Glutamatergic neuron (in vitro differentiated cells): Measurements from ENCODE around the gene MAGIX. TPM values are rescaled to one million over a fixed set of nuclear protein-coding genes. Genes with fewer than 3 reads are reported as not detected.
A peak's percentile ranks its signal among the peaks of the same experiment; 100 is the strongest.
"Not testable (repeated sequence)": the region's sequence is repeated elsewhere in the genome, so short reads cannot be mapped to it uniquely, and the experiment has no call there.

ENCODE experiments used
- DNase-seq: peaks from one replicate; pipeline ENCODE4 v3.0.0; 2022
- H3K27ac Mint-ChIP-seq: one replicate; pipeline ENCODE4 v1.8.0; 2020; ENCODE audit warnings: mild to moderate bottlenecking, mixed read lengths, inconsistent platforms; ENCODE audit not compliant: unreplicated experiment
- H3K27me3 Mint-ChIP-seq: one replicate; pipeline ENCODE4 v1.8.0; 2020; ENCODE audit warnings: mild to moderate bottlenecking, moderate library complexity, mixed read lengths, inconsistent platforms; ENCODE audit not compliant: unreplicated experiment
- H3K36me3 Mint-ChIP-seq: one replicate; pipeline ENCODE4 v1.8.0; 2020; ENCODE audit warnings: mild to moderate bottlenecking, mixed read lengths, inconsistent platforms; ENCODE audit not compliant: unreplicated experiment
- H3K4me1 Mint-ChIP-seq: one replicate; pipeline ENCODE4 v1.8.0; 2020; ENCODE audit warnings: mild to moderate bottlenecking, low read depth, mixed read lengths, inconsistent platforms; ENCODE audit not compliant: unreplicated experiment
- H3K4me3 Mint-ChIP-seq: one replicate; pipeline ENCODE4 v1.8.0; 2020; ENCODE audit warnings: mild to moderate bottlenecking, mixed read lengths, inconsistent platforms; ENCODE audit not compliant: unreplicated experiment
- H3K9me3 Mint-ChIP-seq: one replicate; pipeline ENCODE4 v1.8.0; 2020; ENCODE audit warnings: mild to moderate bottlenecking, moderate library complexity, mixed read lengths, inconsistent platforms; ENCODE audit not compliant: unreplicated experiment
- CTCF ChIP-seq: fragments of 200-600 bp; sonication (generic); IDR thresholded peaks from one replicate; pipeline ENCODE4 v1.5.0; 2021; ENCODE audit not compliant: partially characterized antibody, unreplicated experiment
- total RNA-seq: library from RNA; stranded (reverse); fragmentation: NEBNext Ultra II Directional; extraction: Animal tissue kit (Norgen Biotek cat#: 25700); gene quantifications from one replicate; pipeline ENCODE4 v1.2.1, GENCODE V29; 2021; ENCODE audit not compliant: unreplicated experiment

Gene MAGIX
- total RNA-seq, 1 donor from 2014 or later, result 2.7 TPM

- no peak for TF ChIP-seq CTCF
- H3K27ac Mint-ChIP-seq, result peak overlapping the region; percentile 52
- peak overlapping the region; percentile 77 for H3K4me3 Mint-ChIP-seq
- H3K27me3 Mint-ChIP-seq, result peaks cover 6% of the 10 kb centered on the region
- H3K4me1 Mint-ChIP-seq, result peaks cover 5% of the 10 kb centered on the region
- DNase-seq, result no peak
- peaks cover 2% of the 10 kb centered on the region for H3K9me3 Mint-ChIP-seq
- no peaks in the 10 kb centered on the region for H3K36me3 Mint-ChIP-seq
Measured at GRCh38 chrX:49166914-49167739, 4.6 kb downstream of the MAGIX start.

- no peak for DNase-seq
- H3K27me3 Mint-ChIP-seq, result peaks cover 6% of the 10 kb centered on the region
- peaks cover 2% of the 10 kb centered on the region for H3K9me3 Mint-ChIP-seq
- peaks cover 5% of the 10 kb centered on the region for H3K4me1 Mint-ChIP-seq
- H3K36me3 Mint-ChIP-seq, result no peaks in the 10 kb centered on the region
- H3K4me3 Mint-ChIP-seq, result no peak overlapping the region
- H3K27ac Mint-ChIP-seq, result no peak overlapping the region
- no peak for TF ChIP-seq CTCF
Measured at GRCh38 chrX:49167740-49168108, 5.2 kb downstream of the MAGIX start.

- peak; percentile 40 for DNase-seq
- H3K4me3 Mint-ChIP-seq, result peak within 1 kb of the TSS; percentile 78
- peaks cover 1% of the 10 kb centered on the region for H3K4me1 Mint-ChIP-seq
- no peaks in the 10 kb centered on the region for H3K36me3 Mint-ChIP-seq
- peaks cover 4% of the 10 kb centered on the region for H3K9me3 Mint-ChIP-seq
- no peak for TF ChIP-seq CTCF
- H3K27me3 Mint-ChIP-seq, result peaks cover 3% of the 10 kb centered on the region
- H3K27ac Mint-ChIP-seq, result no peak within 1 kb of the TSS
Measured at GRCh38 chrX:49171752-49172279, 9.3 kb downstream of the MAGIX start, which contains the start of gene PLP2. PLP2 (plus strand) TSS chrX:49171898; CDS start chrX:49172001, 103 bp downstream.

GRCh38 chrX:49172280-49172780, 9.8 kb downstream of the MAGIX start:
- H3K27me3 Mint-ChIP-seq, result peaks cover 4% of the 10 kb centered on the region
- no peak for DNase-seq
- peak overlapping the region; percentile 78 for H3K4me3 Mint-ChIP-seq
- peaks cover under 1% of the 10 kb centered on the region for H3K4me1 Mint-ChIP-seq
- no peak for TF ChIP-seq CTCF
- H3K9me3 Mint-ChIP-seq, result peaks cover 4% of the 10 kb centered on the region
- H3K27ac Mint-ChIP-seq, result no peak overlapping the region
- H3K36me3 Mint-ChIP-seq, result no peaks in the 10 kb centered on the region

- not testable (repeated sequence) for H3K4me1 Mint-ChIP-seq, H3K9me3 Mint-ChIP-seq, H3K27me3 Mint-ChIP-seq, H3K27ac Mint-ChIP-seq, H3K36me3 Mint-ChIP-seq, H3K4me3 Mint-ChIP-seq, DNase-seq
Measured at GRCh38 chrX:49173544-49173943, 11.0 kb downstream of the MAGIX start.
